Naive thymus-derived CD4-positive, alpha-beta T cell (primary cell): ENCODE measurements around the gene TGFB2. TPM values are rescaled to one million over a fixed set of nuclear protein-coding genes. Genes with fewer than 3 reads are reported as not detected.

ENCODE experiments used
- ATAC-seq: fragments of 150-1000 bp; cut with Tn5 transposase; 2 replicates; pipeline ENCODE4 v1.10.0; 2021; ENCODE audit warnings: mild to moderate bottlenecking, moderate library complexity
- CTCF ChIA-PET: fragments of 350-600 bp; sonication (Branson Sonifier 250); formaldehyde crosslinking; loops from one replicate; lab custom pipeline; 2021; ENCODE audit warnings: antibody characterized with exemption; lab: Charles Lee
- POLR2A ChIA-PET: fragments of 350-600 bp; sonication (Branson Sonifier 250); formaldehyde crosslinking; loops from one replicate; lab custom pipeline; 2021; ENCODE audit warnings: antibody characterized with exemption, inconsistent platforms; lab: Charles Lee
- DNase-seq, 9 donors: peaks; one replicate each; pipeline versions ENCODE4 v3.0.0 to v3.0.0-alpha.2; 2020 to 2022; ENCODE audit warnings: mixed read lengths in 1 of 9
- H3K27ac ChIP-seq: one replicate; pipeline ENCODE4 v1.7.0; 2013; ENCODE audit warnings: mild to moderate bottlenecking, low read depth, low read length, moderate library complexity
- H3K27me3 ChIP-seq, 2 donors: one replicate each; pipeline ENCODE4 v1.7.0; 2013; ENCODE audit warnings: low read length in 2 of 2, mild to moderate bottlenecking in 2 of 2, moderate library complexity in 2 of 2; ENCODE audit not compliant: control insufficient read depth in 2 of 2, insufficient read depth in 2 of 2
- H3K36me3 ChIP-seq, 3 experiments: 1 replicate in 2 of 3; 2 replicates in 1 of 3; pipeline ENCODE4 v1.7.0; 2013; ENCODE audit warnings: low read length in 3 of 3, mild to moderate bottlenecking in 3 of 3, moderate library complexity in 1 of 3; ENCODE audit not compliant: insufficient read depth in 3 of 3, control insufficient read depth in 2 of 3
- H3K4me1 ChIP-seq, 2 donors: one replicate each; pipeline ENCODE4 v1.7.0; 2013; ENCODE audit warnings: low read length in 2 of 2, mild to moderate bottlenecking in 2 of 2, moderate library complexity in 1 of 2; ENCODE audit not compliant: control insufficient read depth in 2 of 2, insufficient read depth in 2 of 2
- H3K4me3 ChIP-seq: 2 replicates; pipeline ENCODE4 v1.7.0; 2013; ENCODE audit warnings: mild to moderate bottlenecking, low read length
- H3K9me3 ChIP-seq, 3 experiments: 1 replicate in 2 of 3; 2 replicates in 1 of 3; pipeline ENCODE4 v1.7.0; 2013; ENCODE audit warnings: low read length in 3 of 3; ENCODE audit not compliant: control insufficient read depth in 2 of 3
- H3K27ac Mint-ChIP-seq, 9 donors: one replicate each; pipeline ENCODE4 v1.8.0; 2020 to 2022; ENCODE audit warnings: mixed read lengths in 9 of 9, mild to moderate bottlenecking in 8 of 9, moderate library complexity in 5 of 9, inconsistent platforms in 2 of 9
- H3K27me3 Mint-ChIP-seq, 5 donors: one replicate each; pipeline ENCODE4 v1.8.0; 2021 to 2022; ENCODE audit warnings: mixed read lengths in 5 of 5, mild to moderate bottlenecking in 1 of 5
- H3K36me3 Mint-ChIP-seq, 5 donors: one replicate each; pipeline ENCODE4 v1.8.0; 2020 to 2022; ENCODE audit warnings: mixed read lengths in 5 of 5, mild to moderate bottlenecking in 3 of 5, inconsistent platforms in 1 of 5
- H3K4me1 Mint-ChIP-seq, 7 donors: one replicate each; pipeline ENCODE4 v1.8.0; 2020 to 2022; ENCODE audit warnings: mixed read lengths in 7 of 7, mild to moderate bottlenecking in 3 of 7, inconsistent platforms in 1 of 7
- H3K4me3 Mint-ChIP-seq, 10 donors: one replicate each; pipeline ENCODE4 v1.8.0; 2020 to 2022; ENCODE audit warnings: mild to moderate bottlenecking in 10 of 10, mixed read lengths in 10 of 10, moderate library complexity in 6 of 10, inconsistent platforms in 2 of 10
- H3K9me3 Mint-ChIP-seq, 11 donors: one replicate each; pipeline ENCODE4 v1.8.0; 2020 to 2022; ENCODE audit warnings: mixed read lengths in 11 of 11, mild to moderate bottlenecking in 4 of 11, inconsistent platforms in 1 of 11, moderate library complexity in 1 of 11
- intact Hi-C, 2 donors: fragments of 100-400 bp; cut with micrococcal nuclease; formaldehyde crosslinking; loops; one replicate each; pipeline ENCODE4 v1.15.1; 2023
- polyA plus RNA-seq, 2 donors: library from polyadenylated mRNA; unstranded; fragments of 300-500 nt; fragmentation: Illumina TruSeq; gene quantifications; one replicate each; pipeline ENCODE4 v1.2.3, GENCODE V29; 2021
- total RNA-seq, 6 experiments: library from RNA in 5 of 6; stranded (reverse) in 5 of 6; gene quantifications; 1 replicate in 5 of 6; 2 replicates in 1 of 6; pipeline ENCODE4 v1.2.3 and lab custom pipeline; 2021 to 2026

Gene TGFB2
- total and polyA plus RNA-seq, 7 experiments from 2014 or later = not detected

DNA sequence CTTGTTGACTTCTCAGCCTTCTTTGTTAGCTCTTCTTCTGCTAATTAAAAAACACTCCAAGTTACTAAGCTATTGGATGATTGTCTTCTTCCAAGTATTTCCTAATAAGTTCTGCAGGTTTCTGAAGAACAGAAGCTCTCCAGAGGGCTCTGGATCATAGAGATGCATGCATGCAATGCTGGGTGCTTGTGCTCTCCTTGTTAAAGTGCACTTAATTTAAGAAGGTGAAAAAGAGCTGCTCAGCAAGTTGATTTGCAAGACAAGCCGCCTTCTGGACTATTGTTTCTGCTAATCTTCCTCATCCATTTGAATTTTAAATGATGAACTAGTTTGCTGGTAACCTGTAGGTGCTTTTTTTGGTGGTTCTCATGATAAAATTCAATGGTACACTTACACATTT lies 43.9 kb upstream of the TGFB2 start:
- Histone ChIP-seq H3K4me3 (no peak overlapping the region), H3K36me3 (peaks cover 0 to 24% (median 0%) of the 10 kb centered on the region in 3 experiments), H3K27ac (no peak overlapping the region), H3K9me3 (no peaks in the 10 kb centered on the region), H3K4me1 (no peaks in the 10 kb centered on the region), H3K27me3 (no peaks in the 10 kb centered on the region)
- no peak overlapping the region for H3K4me3 Mint-ChIP-seq
- intact Hi-C loops = no loop called here
- ChIA-PET CTCF (interaction anchor here (0.6 kb wide), 1 partner anchor 37 kb away, joined by 3 read pairs; no protein-coding TSS in a partner anchor), POLR2A (no interaction called here)
- no peak overlapping the region for H3K27ac Mint-ChIP-seq
- peaks cover 7 to 47% (median 35%) of the 10 kb centered on the region in 7 donors for H3K4me1 Mint-ChIP-seq
- DNase-seq = no peak
- no peaks in the 10 kb centered on the region for H3K27me3 Mint-ChIP-seq
- peaks cover 0 to 37% (median 9%) of the 10 kb centered on the region in 5 donors for H3K36me3 Mint-ChIP-seq
- no peaks in the 10 kb centered on the region for H3K9me3 Mint-ChIP-seq
- no peak for ATAC-seq

- H3K9me3 ChIP-seq = no peaks in the 10 kb centered on the region
- peaks cover 0 to 23% (median 0%) of the 10 kb centered on the region in 3 experiments for H3K36me3 ChIP-seq
- Mint-ChIP-seq H3K4me3 (no peak overlapping the region), H3K36me3 (peaks cover 0 to 34% (median 10%) of the 10 kb centered on the region in 5 donors), H3K27ac (peak overlapping the region in 1 of 9 donors; percentile 80), H3K9me3 (no peaks in the 10 kb centered on the region), H3K4me1 (peaks cover 7 to 41% (median 30%) of the 10 kb centered on the region in 7 donors), H3K27me3 (no peaks in the 10 kb centered on the region)
- CTCF ChIA-PET = no interaction called here
- no peaks in the 10 kb centered on the region for H3K27me3 ChIP-seq
- no peak overlapping the region for H3K4me3 ChIP-seq
- no peak for ATAC-seq
- intact Hi-C loops = no loop called here
- no peaks in the 10 kb centered on the region for H3K4me1 ChIP-seq
- POLR2A ChIA-PET = no interaction called here
- H3K27ac ChIP-seq = no peak overlapping the region
- no peak for DNase-seq
Observed at GRCh38 chr1:218302155-218302554, 43.0 kb upstream of the TGFB2 start.

- Mint-ChIP-seq H3K27ac (no peak overlapping the region), H3K27me3 (no peaks in the 10 kb centered on the region), H3K9me3 (no peaks in the 10 kb centered on the region), H3K36me3 (peaks cover 0 to 40% (median 13%) of the 10 kb centered on the region in 5 donors), H3K4me3 (no peak overlapping the region), H3K4me1 (peaks cover 1 to 32% (median 23%) of the 10 kb centered on the region in 7 donors)
- Histone ChIP-seq H3K27me3 (no peaks in the 10 kb centered on the region), H3K4me1 (no peaks in the 10 kb centered on the region), H3K27ac (no peak overlapping the region), H3K36me3 (peaks cover 0 to 23% (median 0%) of the 10 kb centered on the region in 3 experiments), H3K4me3 (no peak overlapping the region), H3K9me3 (no peaks in the 10 kb centered on the region)
- POLR2A ChIA-PET = no interaction called here
- CTCF ChIA-PET = no interaction called here
- intact Hi-C loops = no loop called here
- ATAC-seq (no peak), DNase-seq (no peak)
Observed at GRCh38 chr1:218303176-218303879, 41.8 kb upstream of the TGFB2 start.

DNA sequence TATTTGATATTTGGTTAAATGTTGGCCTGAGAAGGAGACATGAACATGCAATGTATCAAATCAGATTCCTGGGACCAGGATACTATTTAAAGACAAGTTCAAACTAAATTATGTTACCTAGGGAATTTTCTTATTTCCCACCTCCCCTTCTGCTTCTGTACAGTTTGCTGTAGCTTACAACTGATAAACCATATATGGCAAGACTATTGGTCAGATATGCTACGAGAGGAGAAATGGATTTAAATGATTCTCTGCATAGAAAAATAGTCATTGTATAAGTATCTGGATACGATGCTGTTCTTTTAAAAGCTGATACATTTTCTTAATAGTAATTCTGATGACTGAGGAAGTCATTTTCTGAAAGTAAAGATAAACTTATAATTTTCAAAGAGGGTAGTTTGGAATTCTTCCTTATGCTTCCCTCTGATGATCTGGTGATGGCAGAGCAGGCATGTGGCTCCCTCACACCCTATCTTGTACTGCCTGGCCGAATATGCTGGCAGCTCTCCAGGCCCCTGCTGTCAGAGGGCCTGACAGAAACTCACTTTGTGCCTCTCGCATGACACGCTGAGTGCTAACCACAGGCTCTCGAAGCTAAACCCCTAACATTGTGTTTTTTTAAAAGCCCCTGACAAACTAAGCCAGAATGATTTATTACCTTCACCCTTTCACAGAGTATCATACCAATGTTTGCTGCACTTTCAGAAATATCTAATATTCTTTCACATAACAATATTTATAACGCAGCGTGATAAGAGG lies 40.7 kb upstream of the TGFB2 start:
- ChIA-PET CTCF (interaction anchor here (0.7 kb wide), 1 partner anchor 14 kb away, joined by 3 read pairs; no protein-coding TSS in a partner anchor), POLR2A (interaction anchor here (0.5 kb wide), 1 partner anchor 14 kb away, joined by 3 read pairs; no protein-coding TSS in a partner anchor)
- Mint-ChIP-seq H3K27ac (no peak overlapping the region), H3K36me3 (peaks cover 0 to 48% (median 20%) of the 10 kb centered on the region in 5 donors), H3K4me1 (peaks cover 0 to 23% (median 14%) of the 10 kb centered on the region in 7 donors), H3K4me3 (no peak overlapping the region), H3K27me3 (no peaks in the 10 kb centered on the region), H3K9me3 (no peaks in the 10 kb centered on the region)
- intact Hi-C loops = no loop called here
- no peaks in the 10 kb centered on the region for H3K27me3 ChIP-seq
- DNase-seq = no peak
- H3K4me3 ChIP-seq = no peak overlapping the region
- peaks cover 0 to 28% (median 0%) of the 10 kb centered on the region in 3 experiments for H3K36me3 ChIP-seq
- no peak overlapping the region for H3K27ac ChIP-seq
- H3K4me1 ChIP-seq = no peaks in the 10 kb centered on the region
- no peak for ATAC-seq
- H3K9me3 ChIP-seq = no peaks in the 10 kb centered on the region

GRCh38 chr1:218305472-218306064 lies 39.6 kb upstream of the TGFB2 start:
- H3K4me1 ChIP-seq = no peaks in the 10 kb centered on the region
- ChIA-PET POLR2A (no interaction called here), CTCF (no interaction called here)
- H3K27me3 Mint-ChIP-seq = no peaks in the 10 kb centered on the region
- H3K4me3 ChIP-seq = no peak overlapping the region
- H3K27ac Mint-ChIP-seq = no peak overlapping the region
- no peak for DNase-seq
- no peaks in the 10 kb centered on the region for H3K9me3 ChIP-seq
- H3K4me3 Mint-ChIP-seq = no peak overlapping the region
- H3K36me3 ChIP-seq = peaks cover 0 to 28% (median 0%) of the 10 kb centered on the region in 3 experiments
- H3K36me3 Mint-ChIP-seq = peaks cover 0 to 52% (median 28%) of the 10 kb centered on the region in 5 donors
- no peaks in the 10 kb centered on the region for H3K27me3 ChIP-seq
- ATAC-seq = no peak
- H3K4me1 Mint-ChIP-seq = peaks cover 0 to 18% (median 11%) of the 10 kb centered on the region in 7 donors
- intact Hi-C loops = no loop called here
- no peaks in the 10 kb centered on the region for H3K9me3 Mint-ChIP-seq
- H3K27ac ChIP-seq = no peak overlapping the region

GRCh38 chr1:218312509-218312908 lies 32.6 kb upstream of the TGFB2 start:
- Mint-ChIP-seq H3K4me3 (no peak overlapping the region), H3K27me3 (no peaks in the 10 kb centered on the region), H3K9me3 (no peaks in the 10 kb centered on the region), H3K36me3 (peaks cover 4 to 54% (median 34%) of the 10 kb centered on the region in 5 donors), H3K27ac (peak overlapping the region in 1 of 9 donors; percentile 7), H3K4me1 (peaks cover 0 to 13% (median 3%) of the 10 kb centered on the region in 7 donors)
- DNase-seq (no peak), ATAC-seq (no peak)
- Histone ChIP-seq H3K36me3 (peaks cover 0 to 18% (median 0%) of the 10 kb centered on the region in 3 experiments), H3K27me3 (no peaks in the 10 kb centered on the region), H3K4me3 (no peak overlapping the region), H3K27ac (no peak overlapping the region), H3K4me1 (no peaks in the 10 kb centered on the region), H3K9me3 (no peaks in the 10 kb centered on the region)
- CTCF ChIA-PET = interaction anchor here (1.3 kb wide), 1 partner anchor 17 kb away, joined by 3 read pairs; no protein-coding TSS in a partner anchor
- POLR2A ChIA-PET = no interaction called here
- intact Hi-C loops = no loop called here
